NT2/D1 (cell line): ENCODE measurements around the gene SUN5.

Experiments used
- SUZ12 ChIP-seq: IDR thresholded peaks from 2 replicates; pipeline ENCODE4 v1.6.1; 2011; ENCODE audit not compliant: insufficient read length, insufficient read depth; ENCODE audit errors: extremely low read depth
- YY1 ChIP-seq: IDR thresholded peaks from 2 replicates; pipeline ENCODE4 v1.6.1; 2011; ENCODE audit not compliant: insufficient read length, insufficient read depth
- ZNF274 ChIP-seq: IDR thresholded peaks from 2 replicates; pipeline ENCODE4 v1.6.1; 2011; ENCODE audit warnings: mild to moderate bottlenecking, low read depth, low read length

DNA sequence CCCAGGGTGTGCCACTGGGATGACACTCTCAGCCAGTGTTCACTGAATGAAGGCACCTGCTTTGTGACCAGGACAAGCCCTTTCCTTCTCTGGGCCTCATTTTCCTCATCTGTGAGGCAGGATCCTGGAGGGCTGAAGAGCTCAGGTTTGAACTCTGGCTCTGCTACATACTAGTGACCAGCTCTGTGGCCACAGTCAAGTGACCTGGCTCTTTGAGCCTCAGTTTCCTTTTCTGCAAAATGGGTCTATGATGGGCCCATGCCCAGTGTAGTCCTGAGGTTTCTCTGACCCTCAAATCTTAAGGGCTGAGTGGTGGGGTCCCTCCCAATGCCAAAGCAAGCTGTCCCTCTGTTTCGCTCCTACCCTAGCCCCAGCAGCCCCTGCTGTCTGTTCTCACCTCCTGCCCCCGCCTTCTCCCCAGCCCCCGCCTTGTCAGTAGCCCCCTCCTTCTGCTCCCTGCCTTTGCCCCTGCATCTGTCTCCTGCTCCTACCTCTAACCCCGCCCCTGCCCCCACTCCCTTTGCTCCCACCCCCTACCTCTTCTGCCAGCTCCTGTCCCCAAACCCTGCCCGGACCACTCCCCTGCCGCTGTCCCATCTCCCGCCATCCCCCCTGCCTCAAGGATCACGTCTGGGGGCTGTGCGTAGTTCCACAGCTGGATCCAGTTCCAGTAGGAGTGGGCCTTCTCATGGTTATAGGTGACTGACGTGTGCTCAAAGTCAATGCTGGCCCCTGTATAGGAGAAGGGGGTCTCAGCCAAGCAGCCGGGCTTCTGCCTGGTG, 17.0 kb downstream of the SUN5 start:
- TF ChIP-seq ZNF274 (no peak), YY1 (no peak), SUZ12 (no peak)
